Measurements from ENCODE around the gene ADCY2.
"Not testable (repeated sequence)": the region's sequence is repeated elsewhere in the genome, so short reads cannot be mapped to it uniquely, and the experiment has no call there.

The ADCY2 gene

DNA sequence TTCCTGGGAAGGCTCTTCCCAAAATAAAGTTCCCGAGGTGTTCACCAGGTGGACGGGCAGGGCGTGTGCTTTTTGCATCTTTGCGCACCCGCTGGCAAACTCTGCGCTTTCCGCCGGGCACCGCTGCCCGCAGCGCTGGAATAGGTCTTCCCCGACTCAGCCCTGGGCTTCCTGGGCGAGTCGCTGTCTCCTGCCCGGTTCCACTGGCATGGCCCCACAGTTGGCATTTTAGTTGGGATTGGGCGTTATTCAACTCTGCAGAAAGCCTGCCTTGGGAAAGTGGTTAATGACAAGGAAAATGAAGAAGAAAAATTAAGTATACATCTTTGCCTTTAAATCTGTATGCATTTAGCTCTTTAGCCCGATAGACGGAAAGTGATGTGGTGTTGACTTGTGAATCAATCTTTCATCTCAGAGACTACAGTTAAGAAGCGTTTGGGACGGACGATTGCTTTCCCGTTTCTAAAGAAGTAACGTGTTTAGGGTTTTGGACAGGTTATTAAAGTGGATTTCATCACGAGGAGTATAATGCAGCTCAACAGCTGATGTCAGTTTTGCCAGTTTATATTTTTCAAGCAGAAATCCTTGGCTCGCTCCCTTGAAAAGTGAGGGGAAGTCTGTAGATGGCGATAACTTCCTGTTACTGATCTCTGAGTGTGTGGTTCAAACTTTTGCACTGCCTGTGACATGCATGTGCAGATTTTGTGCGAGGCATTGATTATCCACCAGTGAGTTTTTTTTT lies 946 bp downstream of the ADCY2 start:
- no peak for DNase-seq

DNA sequence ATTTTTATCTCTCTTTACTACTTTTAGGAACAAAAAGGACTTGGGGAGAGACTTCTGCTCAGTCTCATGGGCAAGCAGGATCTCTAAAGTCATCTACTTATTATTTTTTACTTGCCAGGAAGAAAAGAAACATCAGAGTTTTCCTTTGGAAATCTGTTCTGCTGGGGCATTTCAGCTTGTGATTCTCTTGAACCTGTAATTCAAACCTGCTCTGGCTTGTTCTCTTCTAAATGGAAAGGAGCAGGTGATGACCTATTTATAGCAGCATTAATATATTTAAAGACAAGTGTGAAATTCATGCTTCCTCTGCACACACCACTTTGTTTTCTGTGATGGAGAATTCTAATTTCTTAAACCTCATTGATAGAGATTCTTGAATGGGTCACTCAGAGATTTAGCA lies 2.0 kb downstream of the ADCY2 start:
- DNase-seq, result no peak

DNA sequence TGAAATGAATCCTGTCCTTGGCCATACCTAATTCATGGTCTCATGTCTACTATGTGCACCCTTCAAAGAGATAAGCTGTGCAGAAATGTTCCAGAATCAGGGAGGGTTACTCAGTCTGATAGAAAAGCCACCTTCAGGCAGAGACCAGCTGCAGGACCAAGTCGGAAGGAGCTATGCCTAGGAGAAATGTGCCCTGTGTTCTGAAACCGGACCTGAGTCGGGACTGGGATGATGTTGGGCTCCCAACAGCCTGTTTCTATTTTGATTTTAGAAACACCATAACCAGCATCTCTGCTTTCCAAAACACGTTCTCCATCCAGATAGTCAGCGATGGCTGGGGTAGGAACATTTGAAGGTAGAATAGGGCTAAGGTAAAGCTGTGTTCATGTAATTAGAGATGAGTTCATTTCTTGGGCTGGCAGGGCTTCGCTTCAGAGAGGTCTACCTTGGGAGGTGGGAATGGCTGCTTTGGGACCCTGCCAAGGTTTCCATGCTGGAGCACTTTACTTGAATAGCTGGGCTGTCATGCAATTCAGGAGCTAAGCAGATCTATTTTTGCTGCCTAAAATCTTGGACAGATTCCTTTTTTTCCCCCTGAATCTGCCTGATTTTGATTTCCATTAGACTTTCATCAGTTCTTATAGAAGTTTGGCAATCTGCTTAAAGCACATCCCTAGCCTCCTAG lies 2.8 kb downstream of the ADCY2 start:
- no peak for DNase-seq

DNA sequence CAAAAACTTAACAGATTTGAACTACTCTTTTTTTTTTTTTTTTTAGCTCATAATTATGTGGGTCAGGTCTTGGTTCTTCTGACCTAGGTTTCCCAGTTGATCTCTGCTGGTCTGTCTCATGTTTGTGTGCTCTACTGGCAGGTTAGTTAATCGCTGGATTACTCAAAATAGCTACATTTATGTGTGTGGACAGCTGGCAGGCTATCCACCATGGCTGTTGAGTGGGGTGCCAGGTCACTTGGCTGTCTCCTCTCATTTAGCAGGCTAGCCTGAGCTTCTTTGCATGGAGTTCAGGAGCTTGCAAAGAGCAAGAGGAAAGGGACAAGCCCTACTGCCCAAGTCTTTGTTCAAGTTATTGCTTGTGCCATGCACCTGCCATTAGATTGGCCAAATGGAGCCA lies 9.3 kb downstream of the ADCY2 start:
- DNase-seq, result no peak

DNA sequence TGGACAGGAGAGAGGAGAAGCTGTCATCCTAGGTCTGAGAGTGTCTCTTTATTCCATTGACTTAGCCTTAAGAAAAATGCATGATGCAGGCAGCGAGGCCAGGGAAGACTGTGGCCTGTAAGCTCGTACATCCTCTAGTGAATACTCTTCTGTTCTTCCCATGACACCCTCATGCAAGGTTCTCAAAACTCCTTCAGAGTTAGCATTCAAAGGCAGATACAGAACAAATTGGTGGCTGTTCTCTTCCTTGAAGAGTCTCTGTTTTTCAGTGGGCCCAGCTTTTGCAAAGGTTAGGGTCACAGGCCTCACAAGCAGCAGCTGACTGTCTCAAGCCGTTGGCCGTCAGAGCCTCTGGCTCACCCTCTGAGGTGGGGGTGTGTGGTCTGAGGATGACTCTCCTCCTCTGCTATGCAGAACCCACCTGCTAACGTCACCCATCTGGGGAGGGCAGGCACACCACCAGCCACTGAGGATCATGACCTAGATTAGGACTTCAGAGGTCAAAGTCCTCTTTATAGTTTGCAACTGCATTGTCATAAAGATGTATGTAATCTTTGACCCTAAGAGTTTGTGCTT lies 15.1 kb downstream of the ADCY2 start:
- no peak for DNase-seq

DNA sequence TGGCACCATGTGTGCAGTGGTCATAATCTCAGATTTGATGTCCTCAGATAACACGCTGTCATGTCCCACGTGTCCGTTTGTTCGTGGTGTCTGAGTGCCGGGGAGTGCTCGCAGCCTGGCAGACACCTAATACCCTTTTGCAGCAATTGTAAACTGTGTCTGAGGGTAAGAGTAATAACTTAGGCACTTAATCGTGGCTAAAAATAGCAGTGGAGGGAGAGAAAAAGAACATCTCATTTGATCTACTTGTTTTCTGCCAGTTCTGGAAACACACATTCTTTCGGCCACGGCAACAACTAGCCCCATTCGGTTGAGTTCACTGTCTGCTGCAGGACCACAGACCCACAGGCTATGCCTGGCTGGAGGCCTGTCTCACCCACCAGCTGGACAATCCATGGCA lies 16.5 kb downstream of the ADCY2 start:
- no peak for DNase-seq

DNA sequence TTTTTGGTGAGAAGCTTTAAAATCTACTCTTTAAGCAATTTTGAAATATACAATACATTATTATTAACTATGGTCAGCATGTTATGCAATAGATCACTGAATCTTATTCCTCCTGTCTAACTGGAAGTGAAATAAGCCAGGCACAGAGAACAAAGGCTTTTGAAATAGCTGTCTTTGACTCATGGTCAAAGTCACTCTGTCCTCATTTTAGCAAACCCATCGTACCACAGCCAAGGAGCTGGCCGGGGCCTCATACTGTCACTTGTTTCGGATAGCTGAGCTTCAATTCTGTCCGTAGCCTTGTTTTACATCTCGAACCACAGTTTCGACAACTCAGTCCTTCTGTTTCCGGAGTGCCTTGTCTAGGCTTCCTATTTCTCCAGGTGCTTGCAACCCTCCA lies 19.2 kb downstream of the ADCY2 start:
- DNase-seq, result no peak

DNA sequence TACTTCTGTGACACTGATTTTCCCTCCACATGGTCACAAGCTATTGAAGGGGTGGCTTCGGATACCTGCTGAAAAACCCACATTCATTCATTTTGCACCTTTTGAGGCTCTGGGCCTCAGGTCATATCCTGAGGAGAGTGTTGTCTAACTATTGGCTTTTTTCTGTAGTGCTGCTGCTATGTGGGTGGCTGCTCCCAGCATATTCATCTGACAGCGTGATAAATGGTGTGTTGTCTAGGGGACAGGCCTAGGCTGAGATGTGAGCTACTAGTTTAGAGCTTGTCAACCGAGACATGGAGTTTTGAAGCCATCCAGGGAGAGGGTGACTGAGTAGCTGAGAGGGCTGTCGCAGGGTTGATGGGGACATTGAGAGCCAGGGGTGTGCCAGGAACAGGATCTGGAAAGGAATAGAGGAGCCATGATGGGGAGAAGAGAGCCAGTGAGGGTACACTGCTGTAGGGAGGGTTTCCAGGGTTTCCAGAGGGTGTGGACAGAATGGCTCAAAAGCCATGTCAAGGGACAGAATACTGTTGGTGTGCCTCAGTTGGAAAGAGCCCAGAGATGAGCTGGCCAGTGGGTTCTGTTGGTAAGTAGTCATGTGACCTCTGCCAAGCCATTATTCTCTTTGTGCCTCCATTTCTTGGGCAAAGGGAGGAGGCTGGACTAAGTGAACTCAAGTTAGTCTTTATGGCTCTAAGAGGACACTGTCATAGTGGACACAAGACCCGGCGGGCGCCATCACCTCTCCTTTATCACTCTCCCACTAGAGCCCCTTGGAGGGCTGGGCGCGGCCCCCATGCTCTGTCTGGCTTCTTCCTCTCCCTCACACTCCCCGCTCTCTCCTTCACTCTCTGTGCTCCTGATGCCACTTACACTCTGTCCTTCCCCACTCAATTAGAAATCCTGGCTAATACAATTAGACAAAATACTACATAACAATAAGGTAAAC lies 19.9 kb downstream of the ADCY2 start:
- DNase-seq, result no peak

DNA sequence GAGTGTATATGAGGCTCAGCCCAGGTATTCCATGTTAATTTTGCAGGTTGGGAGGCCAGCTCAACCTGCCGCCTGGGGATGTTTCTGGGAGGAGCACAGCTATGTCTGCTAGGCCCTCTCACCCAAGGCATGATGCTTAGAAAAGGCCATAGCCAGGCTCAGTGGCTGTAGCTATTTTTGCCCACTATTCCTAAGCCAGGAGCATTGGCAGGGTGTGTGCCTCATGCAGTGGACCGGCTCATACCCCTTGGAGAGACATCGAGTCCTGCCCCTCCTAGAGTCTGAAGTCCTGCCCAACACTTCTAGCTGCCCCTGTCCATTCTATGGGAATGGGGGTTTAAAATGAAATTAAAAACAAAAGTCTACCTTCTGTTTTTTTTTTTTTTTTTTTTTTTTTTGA lies 22.3 kb downstream of the ADCY2 start:
- no peak for DNase-seq

DNA sequence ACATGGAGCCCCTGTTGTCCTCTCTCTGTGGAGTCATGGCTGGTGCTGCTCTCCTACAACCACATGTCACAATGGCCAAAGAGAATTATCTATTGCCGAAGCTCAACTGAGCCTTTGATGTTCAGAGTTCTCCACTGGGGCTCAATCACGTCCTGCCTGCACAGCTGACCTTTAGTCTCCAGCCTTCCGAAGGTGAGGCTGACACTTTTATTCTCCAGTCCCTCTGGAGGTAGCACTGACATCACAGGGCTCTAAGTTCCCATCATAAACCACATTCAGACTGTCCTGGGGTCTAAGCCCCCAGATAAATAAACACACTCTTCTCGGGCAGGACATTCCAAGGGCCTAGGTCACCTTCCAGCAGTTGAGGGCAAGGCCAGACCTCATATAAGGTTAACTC lies 23.4 kb downstream of the ADCY2 start:
- DNase-seq, result no peak

DNA sequence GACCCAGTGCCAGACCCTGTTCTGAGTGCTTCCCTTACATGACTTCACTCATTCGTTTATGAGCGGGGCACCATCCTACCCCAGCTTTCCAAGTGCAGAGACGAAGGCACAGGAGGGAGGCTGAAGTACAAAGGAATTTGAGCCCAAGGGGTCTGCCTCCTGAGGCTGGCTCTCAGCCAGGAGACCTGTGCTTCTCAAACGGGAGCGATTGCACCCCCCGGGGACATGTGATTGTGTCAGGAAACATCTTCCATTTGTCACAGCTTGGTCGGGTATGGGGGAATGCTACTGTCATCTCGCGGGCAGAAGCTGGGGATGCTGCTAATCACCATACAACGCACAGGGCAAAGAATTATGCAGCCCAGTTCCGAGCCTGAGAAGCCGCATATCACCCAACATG lies 23.9 kb downstream of the ADCY2 start:
- no peak for DNase-seq

DNA sequence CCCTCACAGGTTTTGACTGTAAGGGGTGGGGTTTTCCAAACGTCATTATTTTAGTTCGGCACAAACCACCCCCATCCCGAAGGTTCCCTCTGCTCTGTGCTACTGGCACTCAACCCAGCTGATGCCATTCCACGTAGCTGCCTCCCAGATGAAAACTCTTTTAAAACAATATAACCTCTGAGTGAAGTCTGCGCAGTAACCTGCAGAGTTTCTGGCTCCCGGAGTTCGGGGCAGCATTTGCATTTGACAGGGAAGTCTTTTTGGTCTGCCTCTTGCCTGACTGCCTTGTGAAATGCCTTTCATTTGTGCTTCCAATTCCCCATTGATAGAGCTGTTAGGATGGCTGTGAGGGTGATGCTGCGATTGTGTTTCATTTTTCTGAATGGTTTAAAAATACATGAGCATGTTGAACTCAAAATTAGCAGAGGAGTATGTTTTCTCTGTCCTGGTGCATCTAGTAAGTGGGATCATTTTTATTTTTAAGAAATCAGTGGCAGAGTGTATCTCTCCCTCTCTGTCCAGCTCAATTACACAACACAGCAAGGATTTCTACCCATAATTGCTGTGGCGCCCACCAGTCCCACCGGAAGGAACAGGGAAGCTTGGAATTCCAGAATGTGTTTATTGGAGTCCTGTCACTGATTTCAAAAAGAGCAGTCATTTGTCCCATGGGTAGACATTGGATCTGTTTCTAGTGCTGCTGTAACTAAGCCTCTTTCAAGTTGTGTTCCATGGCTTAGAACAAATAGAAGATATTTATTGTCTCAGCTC lies 24.8 kb downstream of the ADCY2 start:
- DNase-seq, result no peak

DNA sequence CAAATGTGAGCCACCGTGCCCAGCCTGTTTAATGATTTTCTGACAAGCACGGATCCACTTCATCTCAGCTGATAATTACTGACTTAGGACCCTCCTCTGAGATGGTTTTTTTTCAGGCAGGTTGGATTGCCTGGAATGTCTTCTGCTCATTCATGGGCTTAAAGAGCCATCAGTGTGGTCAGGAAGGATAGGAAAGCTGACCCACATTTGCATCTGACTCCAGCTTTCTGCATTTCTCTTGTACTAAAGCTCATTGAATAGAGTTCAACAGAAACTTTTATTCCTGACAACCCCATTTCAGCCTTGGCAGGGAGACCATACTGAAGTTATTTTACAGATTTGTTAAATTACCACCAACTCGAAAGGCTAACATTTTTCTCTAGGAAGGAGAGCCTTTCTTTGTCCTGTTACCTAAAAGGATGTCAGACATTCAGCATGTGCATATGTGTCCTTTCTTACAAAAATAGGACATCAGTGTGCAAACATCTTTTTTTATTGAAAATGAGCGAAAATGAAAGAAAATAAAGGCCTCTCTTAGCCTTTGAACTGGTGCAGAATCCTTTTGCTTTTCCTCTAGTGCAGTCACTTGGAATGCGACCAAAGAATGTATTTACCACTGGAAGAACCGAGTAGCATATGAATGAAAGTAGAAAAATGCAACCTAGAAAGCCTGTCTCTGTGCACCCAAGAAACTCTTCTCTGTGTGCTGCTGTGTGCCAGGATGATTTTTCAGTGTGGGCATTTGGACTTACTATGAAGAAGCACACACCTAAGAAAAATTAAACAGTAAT lies 26.6 kb downstream of the ADCY2 start:
- DNase-seq, result no peak

DNA sequence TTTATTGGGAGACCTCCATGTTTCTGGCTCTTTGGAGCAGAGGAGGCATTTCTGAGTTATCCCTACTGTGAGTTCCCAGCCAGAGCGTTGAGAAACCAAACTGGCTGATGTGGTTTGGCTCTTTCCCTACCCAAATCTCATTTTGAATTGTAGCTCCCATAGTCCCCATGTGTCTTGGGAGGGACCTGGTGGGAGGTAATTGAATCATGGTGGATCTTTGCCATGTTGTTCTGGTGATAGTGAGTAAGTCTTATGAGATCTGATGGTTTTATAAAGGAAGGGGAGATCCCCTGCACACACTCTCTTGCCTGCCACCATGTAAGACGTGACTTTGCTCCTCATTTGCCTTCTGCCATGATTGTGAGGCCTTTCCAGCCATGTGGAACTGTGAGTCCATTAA lies 27.3 kb downstream of the ADCY2 start:
- not testable (repeated sequence) for DNase-seq

DNA sequence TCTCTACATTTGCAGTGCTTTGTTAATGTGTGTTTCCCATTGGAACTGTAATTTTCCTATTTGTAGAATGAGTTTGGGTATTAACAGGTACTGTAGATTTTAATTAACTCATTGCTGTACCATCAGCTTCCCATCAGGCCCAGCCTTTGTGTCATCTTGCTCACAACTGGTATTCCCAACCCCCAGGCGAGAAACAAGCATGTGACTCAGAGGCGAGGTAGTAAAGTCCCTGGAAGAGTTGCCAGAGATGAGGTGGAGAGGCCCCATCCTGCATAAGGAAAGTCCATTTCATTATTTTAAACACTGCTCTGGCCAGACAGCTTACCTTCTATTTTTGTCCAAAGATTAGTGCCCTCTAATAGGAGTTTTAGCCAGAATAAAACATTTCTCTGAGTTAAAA lies 29.9 kb downstream of the ADCY2 start:
- DNase-seq, result no peak

DNA sequence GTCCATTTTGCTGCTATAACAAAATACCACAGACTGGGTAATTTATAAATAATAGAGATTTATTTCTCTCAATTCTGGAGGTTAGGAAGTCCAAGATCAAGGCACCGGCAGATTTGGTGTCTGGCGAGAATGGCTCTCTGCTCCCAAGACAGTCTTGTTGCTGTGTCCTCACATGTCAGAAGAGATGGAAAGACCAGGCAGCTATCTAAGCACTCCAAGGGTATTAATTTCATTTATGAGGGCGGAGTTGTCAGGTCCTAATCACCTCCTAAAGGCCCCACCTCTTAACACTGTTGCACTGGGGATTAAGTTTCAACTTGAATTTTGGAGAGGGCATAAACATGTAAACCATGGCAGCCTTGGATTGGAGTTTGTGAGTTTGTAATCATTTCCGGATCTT lies 30.3 kb downstream of the ADCY2 start:
- no peak for DNase-seq

DNA sequence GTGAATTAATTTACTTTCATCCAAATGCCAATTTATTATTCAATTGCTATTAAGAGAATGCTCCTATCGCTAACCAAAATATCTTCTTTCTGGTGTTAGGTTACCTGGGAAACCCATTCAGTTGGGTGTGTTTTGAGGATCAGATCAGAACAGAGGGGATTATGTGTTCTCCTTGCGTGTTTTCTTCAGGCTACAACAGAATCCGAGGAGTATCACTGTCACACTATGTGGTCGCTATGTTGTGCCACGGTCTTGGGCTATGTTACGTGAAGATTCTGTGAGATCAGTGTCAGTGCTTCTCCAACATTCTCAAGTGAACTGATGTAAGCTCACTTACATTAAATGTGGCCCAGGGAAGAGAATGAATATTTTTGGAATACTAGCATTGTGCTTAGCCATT lies 39.0 kb downstream of the ADCY2 start:
- DNase-seq, result no peak

DNA sequence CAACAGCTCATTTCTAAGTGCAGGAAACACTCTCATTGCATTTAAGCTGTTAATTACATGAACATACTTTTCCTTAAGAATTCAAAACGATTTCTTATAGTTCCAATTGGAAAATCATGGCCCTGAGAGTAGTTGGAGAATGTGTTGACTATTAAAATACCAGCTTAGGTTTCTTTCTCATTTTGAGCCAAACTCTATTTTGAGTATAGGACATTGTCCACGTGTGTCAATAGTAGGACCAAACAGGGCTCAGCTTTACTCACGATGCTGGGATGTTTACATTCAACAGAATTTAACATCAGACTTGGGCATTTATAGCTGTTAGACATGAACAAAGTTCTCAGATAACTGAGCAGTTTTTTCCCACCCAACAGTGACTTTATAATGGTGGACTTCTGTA lies 39.6 kb downstream of the ADCY2 start:
- DNase-seq, result no peak

DNA sequence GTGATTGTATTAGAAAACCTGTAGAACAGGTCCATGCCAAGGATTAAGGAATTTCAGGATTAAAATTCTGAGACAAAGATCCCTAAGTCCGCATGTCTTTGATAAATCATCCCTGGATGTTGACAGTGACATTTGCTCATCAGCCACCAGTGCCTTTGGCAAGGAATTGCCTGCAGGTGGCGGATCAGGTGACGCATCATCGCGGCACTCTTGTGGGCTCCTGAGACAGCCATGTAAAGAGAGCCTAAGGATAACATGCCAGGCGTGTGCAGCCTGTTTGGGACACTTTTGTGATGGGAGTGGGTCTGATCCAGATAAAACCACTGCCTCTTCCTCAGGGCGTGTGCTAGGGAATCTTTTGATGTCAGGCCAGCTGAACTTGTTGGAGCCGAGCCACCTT lies 40.6 kb downstream of the ADCY2 start:
- DNase-seq, result peak; percentile 75

DNA sequence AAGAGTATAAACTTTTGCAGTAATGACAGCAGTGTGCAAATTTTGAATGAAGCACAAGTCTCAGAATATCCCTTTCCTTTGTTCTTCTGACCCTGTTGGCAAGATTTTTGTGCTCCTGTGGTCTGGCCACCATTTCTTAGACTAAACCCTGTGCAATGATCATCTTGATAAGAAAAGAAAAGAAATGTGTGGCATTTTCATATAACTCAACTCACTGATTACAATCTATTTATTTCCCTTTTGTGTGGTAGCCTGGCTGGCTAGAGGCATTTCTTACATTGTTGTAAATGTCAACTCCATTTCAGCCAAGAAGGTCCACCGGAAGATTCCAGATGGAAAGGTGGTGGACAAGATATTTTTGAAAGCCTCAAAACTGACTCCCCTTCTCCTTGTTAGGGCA lies 41.9 kb downstream of the ADCY2 start:
- no peak for DNase-seq

DNA sequence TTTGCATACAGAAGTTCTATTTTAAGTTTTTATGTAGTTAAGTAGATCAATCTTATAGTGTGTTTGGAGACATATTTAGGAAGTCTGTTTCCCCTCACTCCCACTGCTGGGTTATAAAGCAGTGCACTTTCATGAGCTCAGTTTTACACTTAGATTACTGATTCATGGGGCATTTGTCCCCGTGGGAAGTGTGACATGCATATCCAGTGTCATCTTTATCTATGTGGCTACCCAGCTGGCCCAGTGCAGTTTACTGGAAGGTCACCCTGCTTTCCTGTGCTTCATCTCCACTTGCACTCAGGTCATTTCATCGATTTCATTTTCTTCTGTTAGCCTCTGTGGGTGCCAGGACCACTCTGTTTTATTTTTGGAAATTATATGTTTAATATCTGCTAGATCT lies 49.1 kb downstream of the ADCY2 start:
- DNase-seq, result no peak

DNA sequence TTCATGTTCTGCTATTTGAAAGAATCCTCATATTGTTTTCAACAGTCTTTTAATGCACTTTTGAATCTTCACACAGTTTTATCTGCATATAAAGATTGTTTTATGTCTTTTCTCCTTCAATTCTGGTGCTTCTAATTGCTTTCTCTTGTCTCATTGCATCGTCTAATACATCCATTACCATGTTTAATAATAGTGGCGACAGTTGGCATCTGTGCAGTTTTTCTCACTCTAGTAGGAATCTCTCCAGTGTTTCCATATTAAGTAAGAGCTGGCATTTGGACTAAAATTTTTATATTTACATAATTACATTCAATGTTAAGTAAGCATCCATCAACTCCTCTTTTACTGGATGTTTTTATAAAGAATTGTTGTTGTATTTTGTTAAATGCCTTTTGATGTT lies 49.9 kb downstream of the ADCY2 start:
- DNase-seq, result no peak

Measured in NCI-H2029 treated with DMSO at 0.1 percent for 48 hours (cell line).